ENCODE measurements around the gene PLIN3.
"Not testable (repeated sequence)": the region's sequence is repeated elsewhere in the genome, so short reads cannot be mapped to it uniquely, and the experiment has no call there.

PLIN3 gene

GRCh38 chr19:4844348-4845179, 22.9 kb downstream of the PLIN3 start:
- DNase-seq, result no peak

GRCh38 chr19:4843647-4843965, 23.9 kb downstream of the PLIN3 start:
- no peak for DNase-seq

- no peak for DNase-seq
These were observed 28.3 kb downstream of the PLIN3 start for GRCh38 chr19:4839192-4839591.

- DNase-seq, result no peak
These were observed 34.7 kb downstream of the PLIN3 start for GRCh38 chr19:4832776-4833175.

- not testable (repeated sequence) for DNase-seq
These were observed 35.5 kb downstream of the PLIN3 start for GRCh38 chr19:4831979-4832340.

GRCh38 chr19:4831304-4831978, 36.0 kb downstream of the PLIN3 start, which contains the start of gene TICAM1:
Gene TICAM1 (minus strand): TSS chr19:4831712. CDS start chr19:4818377, 13,335 bp downstream.
- DNase-seq, result peak; percentile 85

- no peak for DNase-seq
These were observed 36.6 kb downstream of the PLIN3 start for GRCh38 chr19:4830768-4831265.

GRCh38 chr19:4830332-4830731, 37.1 kb downstream of the PLIN3 start:
- no peak for DNase-seq

- peak; percentile 2 for DNase-seq
These were observed 38.3 kb downstream of the PLIN3 start for GRCh38 chr19:4829001-4829712.

GRCh38 chr19:4823577-4823976, 43.9 kb downstream of the PLIN3 start:
- no peak for DNase-seq

- DNase-seq, result not testable (repeated sequence)
These were observed 45.1 kb downstream of the PLIN3 start for GRCh38 chr19:4822354-4822753.

GRCh38 chr19:4821265-4821664, 46.2 kb downstream of the PLIN3 start:
- DNase-seq, result no peak

GRCh38 chr19:4817467-4818277, 49.8 kb downstream of the PLIN3 start:
- DNase-seq, result no peak

GRCh38 chr19:4816950-4817278, 50.6 kb downstream of the PLIN3 start:
- DNase-seq, result no peak

GRCh38 chr19:4816202-4816949, 51.1 kb downstream of the PLIN3 start:
- DNase-seq, result no peak

- peak; percentile 73 for DNase-seq
These were observed 51.9 kb downstream of the PLIN3 start for GRCh38 chr19:4815426-4816201.

- DNase-seq, result no peak
These were observed 52.6 kb downstream of the PLIN3 start for GRCh38 chr19:4814625-4815425.

- DNase-seq, result peak; percentile 91
These were observed 55.9 kb downstream of the PLIN3 start for GRCh38 chr19:4811328-4812131.

- no peak for DNase-seq
These were observed 60.3 kb downstream of the PLIN3 start for GRCh38 chr19:4807188-4807587.

- DNase-seq, result no peak
These were observed 61.1 kb downstream of the PLIN3 start for GRCh38 chr19:4806384-4806783.

Measured in activated naive CD4-positive, alpha-beta T cell treated with Interleukin-2 at 50 U/mL for 16 hours (primary cell).